SK-N-MC (cell line): ENCODE data around the gene PLXNA4.

Experiments used
- EZH2 ChIP-seq: fragments of 200-600 bp; sonication (generic); IDR thresholded peaks from one replicate; pipeline ENCODE4 v1.6.1; 2017; ENCODE audit warnings: antibody characterized with exemption
- FOXP2 ChIP-seq: optimal IDR thresholded peaks from 2 replicates; pipeline ENCODE3; 2011; ENCODE audit warnings: mild to moderate bottlenecking, moderate library complexity; ENCODE audit not compliant: insufficient read depth; ENCODE audit errors: extremely low read length, control extremely low read depth
- POLR2AphosphoS5 ChIP-seq: IDR thresholded peaks from 2 replicates; pipeline ENCODE4 v1.6.1; 2012; ENCODE audit warnings: mild to moderate bottlenecking, low read depth, low read length, borderline replicate concordance

- TF ChIP-seq FOXP2 (no peak), EZH2 (no peak), POLR2AphosphoS5 (no peak)
Observed at GRCh38 chr7:132443761-132444520, 132.3 kb downstream of the PLXNA4 start.
